Karpas-422 (cell line): ENCODE measurements around the gene SELENOI. TPM values are rescaled to one million over a fixed set of nuclear protein-coding genes. Genes with fewer than 3 reads are reported as not detected.

Experiments
- DNase-seq: peaks from one replicate; pipeline ENCODE4 v3.0.0-alpha.2; 2015
- H2AFZ ChIP-seq: fragments of 200-600 bp; sonication (generic); 2 replicates; pipeline ENCODE4 v1.6.1; 2014; ENCODE audit warnings: antibody characterized with exemption, low read length, mixed read lengths
- H3K27ac ChIP-seq: fragments of 200-600 bp; sonication (generic); 2 replicates; pipeline ENCODE4 v1.5.1; 2014; ENCODE audit warnings: mild to moderate bottlenecking, low read length, moderate library complexity
- H3K27me3 ChIP-seq: fragments of 200-600 bp; sonication (generic); 2 replicates; pipeline ENCODE4 v1.6.1; 2014; ENCODE audit warnings: low read length, mixed read lengths
- H3K36me3 ChIP-seq: fragments of 200-600 bp; sonication (generic); 2 replicates; pipeline ENCODE4 v1.6.1; 2014; ENCODE audit warnings: low read length, mixed read lengths; ENCODE audit not compliant: insufficient read depth
- H3K4me1 ChIP-seq: fragments of 200-600 bp; sonication (generic); 2 replicates; pipeline ENCODE4 v1.6.1; 2014; ENCODE audit warnings: mild to moderate bottlenecking, low read length, mixed read lengths
- H3K4me2 ChIP-seq: fragments of 200-600 bp; sonication (generic); 2 replicates; pipeline ENCODE4 v1.6.1; 2014; ENCODE audit warnings: low read length, low read depth, mild to moderate bottlenecking; ENCODE audit not compliant: poor library complexity, severe bottlenecking
- H3K4me3 ChIP-seq: fragments of 200-600 bp; sonication (generic); 2 replicates; pipeline ENCODE4 v1.5.1; 2014; ENCODE audit warnings: mild to moderate bottlenecking, antibody characterized with exemption, low read length, mixed read lengths
- H3K79me2 ChIP-seq: fragments of 200-600 bp; sonication (generic); 2 replicates; pipeline ENCODE4 v1.6.1; 2014; ENCODE audit warnings: mild to moderate bottlenecking, low read length, mixed read lengths
- H3K9ac ChIP-seq: fragments of 200-600 bp; sonication (generic); 2 replicates; pipeline ENCODE4 v1.6.0; 2014; ENCODE audit warnings: low read length
- H3K9me2 ChIP-seq: fragments of 200-600 bp; sonication (generic), shearing (Covaris generic); replicated peaks from 2 replicates; pipeline ENCODE4 v1.6.0; 2014; ENCODE audit warnings: mild to moderate bottlenecking, low read length, moderate library complexity; ENCODE audit not compliant: insufficient read depth
- H3K9me3 ChIP-seq: fragments of 300-700, 200-600 bp; sonication (generic); 2 replicates; pipeline ENCODE4 v1.6.1; 2014; ENCODE audit warnings: low read length, mixed read lengths
- H4K20me1 ChIP-seq: fragments of 200-600 bp; sonication (generic); 2 replicates; pipeline ENCODE4 v1.6.1; 2014; ENCODE audit warnings: mild to moderate bottlenecking, antibody characterized with exemption, low read length, low read depth; ENCODE audit not compliant: insufficient read depth
- total RNA-seq: library from RNA; depleted of rRNA; stranded (reverse); fragments of >200 nt; shearing (Covaris generic); gene quantifications from 2 replicates; pipeline ENCODE4 v1.2.3, GENCODE V29; 2014; ENCODE audit warnings: low replicate concordance; rRNA removed

SELENOI gene
- total RNA-seq: 31.3 and 32.4 TPM in 2 replicates

GRCh38 chr2:26345545-26346453 is at the start of gene SELENOI:
Gene SELENOI, plus strand, starts transcription at chr2:26346143. Its CDS starts 90 bp downstream, at chr2:26346233.
- H3K9me2 ChIP-seq: no peaks in the 10 kb centered on the region

DNA sequence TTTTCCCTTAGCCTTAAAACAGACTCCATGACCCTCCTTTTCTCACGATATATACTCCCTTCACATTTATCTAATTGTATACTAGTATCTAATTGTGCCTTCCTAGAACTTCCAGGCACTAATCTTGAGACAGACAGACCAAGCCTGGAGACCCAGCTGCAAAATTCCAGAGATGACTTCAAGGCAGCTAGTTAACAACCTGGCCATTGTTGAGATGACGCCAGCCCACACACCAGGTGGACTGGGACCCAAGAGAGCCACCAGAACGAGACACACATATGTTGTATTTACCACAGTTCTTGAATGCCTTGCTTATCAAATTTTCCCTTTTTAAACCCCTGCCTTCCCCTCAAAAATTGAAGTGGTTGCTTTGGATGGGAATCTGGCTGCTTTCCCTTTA is 48.9 kb upstream of the SELENOI start:
- DNase-seq: no peak
- Histone ChIP-seq H3K4me1 (peaks cover 12% of the 10 kb centered on the region), H3K79me2 (no peaks in the 10 kb centered on the region), H3K27ac (no peak overlapping the region), H3K4me2 (no peak overlapping the region), H3K4me3 (no peak overlapping the region), H3K36me3 (no peaks in the 10 kb centered on the region), H3K27me3 (no peaks in the 10 kb centered on the region), H2AFZ (no peak overlapping the region), H3K9ac (no peak overlapping the region), H3K9me3 (no peaks in the 10 kb centered on the region), H3K9me2 (no peaks in the 10 kb centered on the region), H4K20me1 (no peaks in the 10 kb centered on the region)

More at GRCh38 chr2:26345545-26346453, at the start of gene SELENOI:
- H3K4me3 ChIP-seq: peak within 1 kb of the TSS; percentile 86
- DNase-seq: peak; percentile 100
- peaks cover 4% of the 10 kb centered on the region; the same call in 1 of the 2 replicates for H4K20me1 ChIP-seq
- peak within 1 kb of the TSS; percentile 83 for H3K9ac ChIP-seq
- no peaks in the 10 kb centered on the region for H3K9me3 ChIP-seq
- H3K36me3 ChIP-seq: no peaks in the 10 kb centered on the region; the same call in 1 of the 2 replicates
- peak within 1 kb of the TSS; percentile 90 for H3K4me2 ChIP-seq
- peaks cover 60% of the 10 kb centered on the region for H3K79me2 ChIP-seq
- H3K27me3 ChIP-seq: no peaks in the 10 kb centered on the region
- H3K4me1 ChIP-seq: peaks cover 38% of the 10 kb centered on the region
- peak within 1 kb of the TSS; percentile 82 for H3K27ac ChIP-seq
- peak within 1 kb of the TSS; percentile 80; the same call in 1 of the 2 replicates for H2AFZ ChIP-seq

DNA sequence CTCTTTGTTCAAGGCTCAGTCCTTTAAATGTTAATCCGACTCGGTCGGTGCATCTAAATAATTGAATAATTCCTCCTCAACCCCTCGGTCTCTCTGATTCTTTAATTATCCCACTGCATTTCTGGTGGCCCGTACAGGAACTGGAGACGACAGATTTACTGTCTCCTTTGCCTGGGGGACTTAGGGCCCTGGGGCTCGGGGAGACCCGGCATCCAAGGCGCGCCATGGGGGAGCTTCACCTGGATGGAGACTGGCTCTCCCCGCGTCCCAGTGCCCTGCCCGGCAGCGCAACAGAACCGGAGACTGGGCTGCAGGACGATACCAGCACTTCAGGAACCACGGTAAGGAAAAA is 47.7 kb upstream of the SELENOI start:
- no peak overlapping the region for H3K27ac ChIP-seq
- no peaks in the 10 kb centered on the region for H3K36me3 ChIP-seq
- H3K9me2 ChIP-seq: no peaks in the 10 kb centered on the region
- H3K9me3 ChIP-seq: no peaks in the 10 kb centered on the region
- H3K9ac ChIP-seq: no peak overlapping the region
- no peaks in the 10 kb centered on the region for H3K79me2 ChIP-seq
- DNase-seq: no peak
- H3K4me3 ChIP-seq: no peak overlapping the region
- no peak overlapping the region for H2AFZ ChIP-seq
- no peak overlapping the region for H3K4me2 ChIP-seq
- H4K20me1 ChIP-seq: no peaks in the 10 kb centered on the region
- H3K27me3 ChIP-seq: no peaks in the 10 kb centered on the region
- peaks cover 12% of the 10 kb centered on the region for H3K4me1 ChIP-seq

GRCh38 chr2:26298638-26299393 is 47.1 kb upstream of the SELENOI start:
- Histone ChIP-seq H3K4me1 (peaks cover 12% of the 10 kb centered on the region), H2AFZ (peak overlapping the region; percentile 96), H3K27me3 (no peaks in the 10 kb centered on the region), H3K79me2 (no peaks in the 10 kb centered on the region), H3K9me2 (no peaks in the 10 kb centered on the region), H3K36me3 (no peaks in the 10 kb centered on the region), H3K4me2 (peak overlapping the region; percentile 82), H3K9ac (peak overlapping the region; percentile 57), H3K27ac (no peak overlapping the region), H3K9me3 (no peaks in the 10 kb centered on the region), H3K4me3 (peak overlapping the region; percentile 68), H4K20me1 (no peaks in the 10 kb centered on the region)
- DNase-seq: peak; percentile 47

DNA sequence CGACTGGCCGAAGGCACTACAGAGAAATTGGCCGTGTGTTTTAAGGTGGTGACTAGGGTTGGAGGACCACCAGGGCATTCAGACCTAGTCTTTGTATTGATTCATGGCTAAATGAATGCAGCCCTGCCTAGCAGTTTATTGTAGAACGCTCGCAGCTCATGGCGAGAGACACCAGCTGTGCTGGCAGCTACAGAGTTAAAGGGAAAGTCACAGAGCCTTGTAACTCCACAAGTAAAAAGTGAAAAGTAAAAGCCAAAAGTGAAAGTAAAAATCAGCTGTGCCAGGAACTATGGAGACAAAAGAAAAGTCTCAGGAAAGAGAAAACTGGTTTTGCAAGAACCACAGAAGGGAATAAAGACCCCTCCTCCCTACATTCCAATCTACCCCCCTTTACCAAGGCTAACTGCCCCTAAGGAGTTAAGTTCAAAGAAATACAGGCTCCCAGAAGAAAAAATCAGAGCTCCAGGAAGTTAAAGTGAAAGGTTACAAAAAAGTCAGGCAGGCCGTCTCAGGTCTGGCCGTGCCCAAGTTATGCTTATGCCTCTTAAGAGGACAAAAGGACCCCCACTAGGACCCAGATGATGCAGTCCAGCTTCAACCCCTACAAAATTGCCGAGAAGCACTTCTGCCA is 46.4 kb upstream of the SELENOI start:
- H3K36me3 ChIP-seq: no peaks in the 10 kb centered on the region
- peak overlapping the region; percentile 68 for H3K4me3 ChIP-seq
- no peaks in the 10 kb centered on the region for H4K20me1 ChIP-seq
- peaks cover 12% of the 10 kb centered on the region for H3K4me1 ChIP-seq
- H3K9ac ChIP-seq: peak overlapping the region; percentile 57
- H2AFZ ChIP-seq: peak overlapping the region; percentile 96; the same call in 1 of the 2 replicates
- H3K79me2 ChIP-seq: no peaks in the 10 kb centered on the region
- H3K27ac ChIP-seq: no peak overlapping the region
- H3K27me3 ChIP-seq: no peaks in the 10 kb centered on the region
- no peaks in the 10 kb centered on the region for H3K9me3 ChIP-seq
- H3K9me2 ChIP-seq: no peaks in the 10 kb centered on the region
- peak overlapping the region; percentile 82 for H3K4me2 ChIP-seq
- no peak for DNase-seq

GRCh38 chr2:26300234-26300925 is 45.6 kb upstream of the SELENOI start:
- no peaks in the 10 kb centered on the region for H3K27me3 ChIP-seq
- H2AFZ ChIP-seq: no peak overlapping the region
- no peak for DNase-seq
- no peak overlapping the region for H3K27ac ChIP-seq
- no peaks in the 10 kb centered on the region for H3K9me3 ChIP-seq
- H3K4me1 ChIP-seq: peaks cover 12% of the 10 kb centered on the region
- no peaks in the 10 kb centered on the region for H3K79me2 ChIP-seq
- no peaks in the 10 kb centered on the region for H3K9me2 ChIP-seq
- H4K20me1 ChIP-seq: no peaks in the 10 kb centered on the region
- H3K4me2 ChIP-seq: no peak overlapping the region
- H3K9ac ChIP-seq: no peak overlapping the region
- H3K36me3 ChIP-seq: no peaks in the 10 kb centered on the region
- no peak overlapping the region for H3K4me3 ChIP-seq

DNA sequence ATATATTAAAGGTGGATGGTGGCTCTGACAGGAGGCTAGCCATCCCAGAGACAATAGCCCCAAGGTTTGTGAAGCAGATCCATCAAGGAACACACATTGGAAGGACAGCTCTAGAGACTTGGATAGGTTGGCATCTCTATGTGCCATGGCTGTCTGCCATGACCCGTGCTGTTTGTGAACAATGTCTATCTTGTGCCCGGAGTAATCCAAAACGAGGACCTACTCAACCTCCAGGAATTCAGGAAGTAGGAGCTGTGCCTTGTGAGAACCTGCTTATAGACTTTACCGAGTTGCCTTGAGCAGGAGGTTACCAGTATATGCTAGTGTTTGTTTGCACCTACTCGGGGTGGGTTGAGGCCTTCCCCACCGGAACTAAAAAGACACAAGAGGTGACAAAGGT is 43.1 kb upstream of the SELENOI start:
- no peaks in the 10 kb centered on the region for H3K36me3 ChIP-seq
- H3K79me2 ChIP-seq: no peaks in the 10 kb centered on the region
- DNase-seq: no peak
- peaks cover 12% of the 10 kb centered on the region for H3K4me1 ChIP-seq
- no peaks in the 10 kb centered on the region for H4K20me1 ChIP-seq
- no peak overlapping the region for H3K9ac ChIP-seq
- no peaks in the 10 kb centered on the region for H3K9me2 ChIP-seq
- H2AFZ ChIP-seq: no peak overlapping the region
- H3K9me3 ChIP-seq: no peaks in the 10 kb centered on the region
- H3K27ac ChIP-seq: no peak overlapping the region
- H3K4me2 ChIP-seq: no peak overlapping the region
- H3K4me3 ChIP-seq: no peak overlapping the region
- no peaks in the 10 kb centered on the region for H3K27me3 ChIP-seq
